Neural cell (in vitro differentiated cells): ENCODE measurements around the gene USP37.

Experiments
- EP300 ChIP-seq: fragments of 450-650 bp; conservative IDR thresholded peaks from 2 replicates; pipeline ENCODE4 v1.6.1; 2014; ENCODE audit warnings: antibody characterized with exemption, mild to moderate bottlenecking, moderate library complexity; ENCODE audit not compliant: poor library complexity, severe bottlenecking
- TAF1 ChIP-seq: IDR thresholded peaks from 2 replicates; pipeline ENCODE4 v1.6.1; 2012; ENCODE audit warnings: low read depth
- TF ChIP-seq, protein P1 (sequence below): fragments of 450-650 bp; IDR thresholded peaks from 2 replicates; pipeline ENCODE4 v1.5.1; 2014; ENCODE audit warnings: antibody characterized with exemption, mild to moderate bottlenecking, moderate library complexity; ENCODE audit not compliant: poor library complexity, severe bottlenecking

DNA sequence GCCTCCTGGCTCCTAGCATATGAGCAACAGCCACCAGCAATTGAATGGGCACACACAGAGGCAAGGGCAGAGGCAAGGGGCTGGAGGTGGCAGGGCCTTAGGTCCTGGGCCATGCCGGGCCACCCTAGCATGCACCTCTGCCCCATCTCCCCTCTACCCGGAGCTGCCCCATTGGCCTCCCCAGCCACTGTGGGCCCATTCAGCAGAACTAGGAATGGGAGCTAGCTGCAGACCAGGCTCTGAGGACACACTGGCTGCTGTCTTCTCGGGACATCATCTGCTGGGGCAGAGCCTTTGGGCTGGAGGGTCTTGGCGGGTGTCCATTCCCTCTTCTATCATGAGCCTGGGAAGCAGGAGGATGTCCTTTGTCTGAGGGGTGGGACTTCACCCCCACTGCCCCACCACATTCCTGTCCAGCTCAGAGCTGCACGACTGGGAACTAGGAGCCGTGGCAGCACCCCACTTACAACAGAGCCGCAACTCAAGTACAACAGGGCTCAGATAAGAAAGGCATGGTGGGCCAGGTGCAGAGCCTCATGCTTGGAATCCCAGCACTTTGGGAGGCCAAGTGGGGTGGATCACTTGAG is 148.4 kb downstream of the USP37 start:
- TF ChIP-seq, protein P1, sequence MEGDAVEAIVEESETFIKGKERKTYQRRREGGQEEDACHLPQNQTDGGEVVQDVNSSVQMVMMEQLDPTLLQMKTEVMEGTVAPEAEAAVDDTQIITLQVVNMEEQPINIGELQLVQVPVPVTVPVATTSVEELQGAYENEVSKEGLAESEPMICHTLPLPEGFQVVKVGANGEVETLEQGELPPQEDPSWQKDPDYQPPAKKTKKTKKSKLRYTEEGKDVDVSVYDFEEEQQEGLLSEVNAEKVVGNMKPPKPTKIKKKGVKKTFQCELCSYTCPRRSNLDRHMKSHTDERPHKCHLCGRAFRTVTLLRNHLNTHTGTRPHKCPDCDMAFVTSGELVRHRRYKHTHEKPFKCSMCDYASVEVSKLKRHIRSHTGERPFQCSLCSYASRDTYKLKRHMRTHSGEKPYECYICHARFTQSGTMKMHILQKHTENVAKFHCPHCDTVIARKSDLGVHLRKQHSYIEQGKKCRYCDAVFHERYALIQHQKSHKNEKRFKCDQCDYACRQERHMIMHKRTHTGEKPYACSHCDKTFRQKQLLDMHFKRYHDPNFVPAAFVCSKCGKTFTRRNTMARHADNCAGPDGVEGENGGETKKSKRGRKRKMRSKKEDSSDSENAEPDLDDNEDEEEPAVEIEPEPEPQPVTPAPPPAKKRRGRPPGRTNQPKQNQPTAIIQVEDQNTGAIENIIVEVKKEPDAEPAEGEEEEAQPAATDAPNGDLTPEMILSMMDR, result no peak
- TF ChIP-seq TAF1 (no peak), EP300 (no peak)
